ENCODE measurements around the gene RBM43.

Gene RBM43

DNA sequence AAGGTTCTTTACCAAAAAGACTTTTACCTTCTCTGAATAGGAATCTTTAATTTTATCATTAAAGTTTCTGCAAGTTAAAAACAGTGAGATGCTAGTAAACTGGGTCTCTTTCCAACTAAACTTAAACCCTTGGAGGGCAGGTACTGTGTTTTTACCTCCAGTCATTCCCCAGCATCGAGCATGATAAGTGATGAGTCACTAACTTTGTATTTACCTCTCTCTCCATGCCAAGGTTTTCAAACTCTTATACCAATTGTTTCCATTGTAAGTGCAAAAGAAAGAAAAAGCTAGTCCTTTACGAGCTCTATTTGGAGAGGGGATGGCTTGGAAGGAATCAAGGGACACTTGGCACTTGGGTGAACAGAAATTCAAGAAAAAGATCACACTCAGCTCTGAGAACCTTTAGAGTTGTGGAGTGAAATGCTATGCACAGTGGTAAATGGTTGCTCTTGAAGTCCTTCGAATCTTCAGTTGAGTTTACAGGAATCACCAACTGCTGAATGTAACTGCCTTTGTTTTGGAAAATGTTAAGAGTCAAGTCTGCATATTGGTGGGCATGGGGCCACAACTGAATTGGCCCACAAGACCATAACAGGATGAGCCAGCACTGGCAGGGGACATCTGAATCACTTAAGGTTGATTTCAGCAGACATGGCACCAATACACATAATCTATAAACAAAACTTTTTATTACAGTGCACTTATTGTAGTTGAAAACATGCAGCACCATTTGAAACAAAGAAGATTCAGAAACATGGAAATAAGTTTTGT, 8.3 kb upstream of the RBM43 start:
- TF ChIP-seq MYNN (tag by site-specific recombination; IDR thresholded peaks at IDR 0.05; ENCODE audit: borderline replicate concordance) (no peak), ZXDB (tag by site-specific recombination; IDR thresholded peaks at IDR 0.05) (no peak), BCL11A (tag by site-specific recombination; IDR thresholded peaks at IDR 0.05; ENCODE audit: low read depth) (no peak), ZNF302 (tag by site-specific recombination; IDR thresholded peaks at IDR 0.05; ENCODE audit: low read depth) (no peak), ZBTB48 (tag by site-specific recombination; IDR thresholded peaks at IDR 0.05) (no peak), ZNF600 (tag by site-specific recombination; IDR thresholded peaks at IDR 0.05) (no peak), ZNF629 (tag by site-specific recombination; IDR thresholded peaks at IDR 0.05) (no peak), ZNF350 (tag by site-specific recombination; IDR thresholded peaks at IDR 0.05) (no peak), EGR2 (tag by site-specific recombination; IDR thresholded peaks at IDR 0.05; ENCODE audit: low read depth) (no peak), FEZF1 (tag by site-specific recombination; IDR thresholded peaks at IDR 0.05) (no peak)
- TF ChIP-seq, protein P1, sequence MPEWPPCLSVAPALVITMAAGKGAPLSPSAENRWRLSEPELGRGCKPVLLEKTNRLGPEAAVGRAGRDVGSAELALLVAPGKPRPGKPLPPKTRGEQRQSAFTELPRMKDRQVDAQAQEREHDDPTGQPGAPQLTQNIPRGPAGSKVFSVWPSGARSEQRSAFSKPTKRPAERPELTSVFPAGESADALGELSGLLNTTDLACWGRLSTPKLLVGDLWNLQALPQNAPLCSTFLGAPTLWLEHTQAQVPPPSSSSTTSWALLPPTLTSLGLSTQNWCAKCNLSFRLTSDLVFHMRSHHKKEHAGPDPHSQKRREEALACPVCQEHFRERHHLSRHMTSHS (tag by site-specific recombination; IDR thresholded peaks at IDR 0.05): no peak
- TF ChIP-seq, protein P2, sequence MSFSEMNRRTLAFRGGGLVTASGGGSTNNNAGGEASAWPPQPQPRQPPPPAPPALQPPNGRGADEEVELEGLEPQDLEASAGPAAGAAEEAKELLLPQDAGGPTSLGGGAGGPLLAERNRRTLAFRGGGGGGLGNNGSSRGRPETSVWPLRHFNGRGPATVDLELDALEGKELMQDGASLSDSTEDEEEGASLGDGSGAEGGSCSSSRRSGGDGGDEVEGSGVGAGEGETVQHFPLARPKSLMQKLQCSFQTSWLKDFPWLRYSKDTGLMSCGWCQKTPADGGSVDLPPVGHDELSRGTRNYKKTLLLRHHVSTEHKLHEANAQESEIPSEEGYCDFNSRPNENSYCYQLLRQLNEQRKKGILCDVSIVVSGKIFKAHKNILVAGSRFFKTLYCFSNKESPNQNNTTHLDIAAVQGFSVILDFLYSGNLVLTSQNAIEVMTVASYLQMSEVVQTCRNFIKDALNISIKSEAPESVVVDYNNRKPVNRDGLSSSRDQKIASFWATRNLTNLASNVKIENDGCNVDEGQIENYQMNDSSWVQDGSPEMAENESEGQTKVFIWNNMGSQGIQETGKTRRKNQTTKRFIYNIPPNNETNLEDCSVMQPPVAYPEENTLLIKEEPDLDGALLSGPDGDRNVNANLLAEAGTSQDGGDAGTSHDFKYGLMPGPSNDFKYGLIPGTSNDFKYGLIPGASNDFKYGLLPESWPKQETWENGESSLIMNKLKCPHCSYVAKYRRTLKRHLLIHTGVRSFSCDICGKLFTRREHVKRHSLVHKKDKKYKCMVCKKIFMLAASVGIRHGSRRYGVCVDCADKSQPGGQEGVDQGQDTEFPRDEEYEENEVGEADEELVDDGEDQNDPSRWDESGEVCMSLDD (tag by site-specific recombination; IDR thresholded peaks at IDR 0.05): no peak
- TF ChIP-seq, protein P3, sequence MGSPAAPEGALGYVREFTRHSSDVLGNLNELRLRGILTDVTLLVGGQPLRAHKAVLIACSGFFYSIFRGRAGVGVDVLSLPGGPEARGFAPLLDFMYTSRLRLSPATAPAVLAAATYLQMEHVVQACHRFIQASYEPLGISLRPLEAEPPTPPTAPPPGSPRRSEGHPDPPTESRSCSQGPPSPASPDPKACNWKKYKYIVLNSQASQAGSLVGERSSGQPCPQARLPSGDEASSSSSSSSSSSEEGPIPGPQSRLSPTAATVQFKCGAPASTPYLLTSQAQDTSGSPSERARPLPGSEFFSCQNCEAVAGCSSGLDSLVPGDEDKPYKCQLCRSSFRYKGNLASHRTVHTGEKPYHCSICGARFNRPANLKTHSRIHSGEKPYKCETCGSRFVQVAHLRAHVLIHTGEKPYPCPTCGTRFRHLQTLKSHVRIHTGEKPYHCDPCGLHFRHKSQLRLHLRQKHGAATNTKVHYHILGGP (tag by site-specific recombination; IDR thresholded peaks at IDR 0.05): no peak
- TF ChIP-seq, protein P4, sequence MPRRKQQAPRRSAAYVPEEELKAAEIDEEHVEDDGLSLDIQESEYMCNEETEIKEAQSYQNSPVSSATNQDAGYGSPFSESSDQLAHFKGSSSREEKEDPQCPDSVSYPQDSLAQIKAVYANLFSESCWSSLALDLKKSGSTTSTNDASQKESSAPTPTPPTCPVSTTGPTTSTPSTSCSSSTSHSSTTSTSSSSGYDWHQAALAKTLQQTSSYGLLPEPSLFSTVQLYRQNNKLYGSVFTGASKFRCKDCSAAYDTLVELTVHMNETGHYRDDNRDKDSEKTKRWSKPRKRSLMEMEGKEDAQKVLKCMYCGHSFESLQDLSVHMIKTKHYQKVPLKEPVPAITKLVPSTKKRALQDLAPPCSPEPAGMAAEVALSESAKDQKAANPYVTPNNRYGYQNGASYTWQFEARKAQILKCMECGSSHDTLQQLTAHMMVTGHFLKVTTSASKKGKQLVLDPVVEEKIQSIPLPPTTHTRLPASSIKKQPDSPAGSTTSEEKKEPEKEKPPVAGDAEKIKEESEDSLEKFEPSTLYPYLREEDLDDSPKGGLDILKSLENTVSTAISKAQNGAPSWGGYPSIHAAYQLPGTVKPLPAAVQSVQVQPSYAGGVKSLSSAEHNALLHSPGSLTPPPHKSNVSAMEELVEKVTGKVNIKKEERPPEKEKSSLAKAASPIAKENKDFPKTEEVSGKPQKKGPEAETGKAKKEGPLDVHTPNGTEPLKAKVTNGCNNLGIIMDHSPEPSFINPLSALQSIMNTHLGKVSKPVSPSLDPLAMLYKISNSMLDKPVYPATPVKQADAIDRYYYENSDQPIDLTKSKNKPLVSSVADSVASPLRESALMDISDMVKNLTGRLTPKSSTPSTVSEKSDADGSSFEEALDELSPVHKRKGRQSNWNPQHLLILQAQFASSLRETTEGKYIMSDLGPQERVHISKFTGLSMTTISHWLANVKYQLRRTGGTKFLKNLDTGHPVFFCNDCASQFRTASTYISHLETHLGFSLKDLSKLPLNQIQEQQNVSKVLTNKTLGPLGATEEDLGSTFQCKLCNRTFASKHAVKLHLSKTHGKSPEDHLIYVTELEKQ (tag by site-specific recombination; IDR thresholded peaks at IDR 0.05; ENCODE audit: borderline replicate concordance): no peak
- TF ChIP-seq, protein P5, sequence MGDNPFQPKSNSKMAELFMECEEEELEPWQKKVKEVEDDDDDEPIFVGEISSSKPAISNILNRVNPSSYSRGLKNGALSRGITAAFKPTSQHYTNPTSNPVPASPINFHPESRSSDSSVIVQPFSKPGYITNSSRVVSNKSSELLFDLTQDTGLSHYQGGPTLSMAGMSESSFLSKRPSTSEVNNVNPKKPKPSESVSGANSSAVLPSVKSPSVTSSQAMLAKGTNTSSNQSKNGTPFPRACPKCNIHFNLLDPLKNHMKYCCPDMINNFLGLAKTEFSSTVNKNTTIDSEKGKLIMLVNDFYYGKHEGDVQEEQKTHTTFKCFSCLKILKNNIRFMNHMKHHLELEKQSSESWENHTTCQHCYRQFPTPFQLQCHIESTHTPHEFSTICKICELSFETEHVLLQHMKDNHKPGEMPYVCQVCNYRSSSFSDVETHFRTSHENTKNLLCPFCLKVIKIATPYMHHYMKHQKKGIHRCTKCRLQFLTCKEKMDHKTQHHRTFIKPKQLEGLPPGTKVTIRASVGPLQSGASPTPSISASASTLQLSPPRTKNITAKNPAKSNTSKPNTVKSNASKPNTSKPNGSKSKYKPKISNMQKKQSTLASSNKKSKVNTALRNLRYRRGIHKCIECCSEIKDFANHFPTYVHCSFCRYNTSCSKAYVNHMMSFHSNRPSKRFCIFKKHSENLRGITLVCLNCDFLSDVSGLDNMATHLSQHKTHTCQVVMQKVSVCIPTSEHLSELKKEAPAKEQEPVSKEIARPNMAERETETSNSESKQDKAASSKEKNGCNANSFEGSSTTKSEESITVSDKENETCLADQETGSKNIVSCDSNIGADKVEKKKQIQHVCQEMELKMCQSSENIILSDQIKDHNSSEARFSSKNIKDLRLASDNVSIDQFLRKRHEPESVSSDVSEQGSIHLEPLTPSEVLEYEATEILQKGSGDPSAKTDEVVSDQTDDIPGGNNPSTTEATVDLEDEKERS (tag by site-specific recombination; IDR thresholded peaks at IDR 0.05): no peak
- H3K4me3 ChIP-seq (ENCODE audit: low read depth, low read length): no peak overlapping the region
- H3K9me3 ChIP-seq (ENCODE audit: control insufficient read depth, insufficient read depth, low read depth, low read length): no peaks in the 10 kb centered on the region
- ChIA-PET POLR2A (interaction anchor here (1.4 kb wide), 1 partner anchor 8 kb away, joined by 6 read pairs; the partner anchor contains the start of gene RBM43), CTCF (no interaction called here)
- no peaks in the 10 kb centered on the region for H3K36me3 ChIP-seq (ENCODE audit: control insufficient read depth in 2 of 2, insufficient read depth in 1 of 2, low read length in 2 of 2)
- no peaks in the 10 kb centered on the region for H3K4me1 ChIP-seq (ENCODE audit: control insufficient read depth, insufficient read depth, low read length)
- no peak overlapping the region for H3K27ac ChIP-seq (ENCODE audit: extremely low read depth, low read depth, low read length)

Measured in HEK293 (cell line).